Caco-2 (cell line): ENCODE data around the gene ELMOD1. TPM values are rescaled to one million over a fixed set of nuclear protein-coding genes. Genes with fewer than 3 reads are reported as not detected.

Experiments used
- BruUV-seq: library from RNA; stranded (reverse); fragments of 400-500 nt; replicated peaks from 2 replicates; lab custom pipeline; 2021; lab: Mats Ljungman, UMichigan
- CTCF ChIA-PET: fragments of 300-600 bp; sonication (Branson Sonifier 250); formaldehyde crosslinking; loops from one replicate; lab custom pipeline; 2022; ENCODE audit warnings: antibody characterized with exemption; lab: Charles Lee
- POLR2A ChIA-PET: fragments of 300-600 bp; sonication (Branson Sonifier 250); formaldehyde crosslinking; loops from one replicate; lab custom pipeline; 2022; ENCODE audit warnings: antibody characterized with exemption; lab: Charles Lee
- DNase-seq, 2 experiments: peaks; one replicate each; pipeline versions ENCODE4 v3.0.0 to v3.0.0-alpha.2; 2020 to 2022
- H3K27me3 ChIP-seq: replicated peaks from 2 replicates; pipeline ENCODE4 v1.6.0; 2011; ENCODE audit warnings: low read length; ENCODE audit not compliant: control insufficient read depth, insufficient read depth
- H3K36me3 ChIP-seq: 2 replicates; pipeline ENCODE4 v1.5.1; 2011; ENCODE audit warnings: low read length; ENCODE audit not compliant: control insufficient read depth, insufficient read depth
- H3K4me1 ChIP-seq: fragments of 250-450 bp; sonication (Bioruptor Pico); 2 replicates; pipeline ENCODE4 v1.5.1; 2020; ENCODE audit warnings: mild to moderate bottlenecking
- H3K4me3 ChIP-seq: 2 replicates; pipeline ENCODE4 v1.5.1; 2011; ENCODE audit warnings: low read depth, mild to moderate bottlenecking, control low read depth, low read length
- H3K9me3 ChIP-seq: fragments of 250-450 bp; sonication (Bioruptor Pico); 2 replicates; pipeline ENCODE4 v1.5.1; 2020; ENCODE audit warnings: mild to moderate bottlenecking, moderate library complexity
- H3K27ac Mint-ChIP-seq: one replicate; pipeline ENCODE4 v1.8.0; 2022; ENCODE audit warnings: mixed read lengths; ENCODE audit not compliant: unreplicated experiment
- H3K27me3 Mint-ChIP-seq: one replicate; pipeline ENCODE4 v1.8.0; 2022; ENCODE audit warnings: mixed read lengths; ENCODE audit not compliant: insufficient read depth, unreplicated experiment
- H3K36me3 Mint-ChIP-seq: one replicate; pipeline ENCODE4 v1.8.0; 2022; ENCODE audit warnings: mild to moderate bottlenecking, mixed read lengths; ENCODE audit not compliant: insufficient read depth, unreplicated experiment
- H3K4me1 Mint-ChIP-seq: one replicate; pipeline ENCODE4 v1.8.0; 2022; ENCODE audit warnings: low read depth, mixed read lengths; ENCODE audit not compliant: unreplicated experiment
- H3K4me3 Mint-ChIP-seq: one replicate; pipeline ENCODE4 v1.8.0; 2022; ENCODE audit warnings: mild to moderate bottlenecking, moderate library complexity, mixed read lengths; ENCODE audit not compliant: unreplicated experiment
- H3K9me3 Mint-ChIP-seq: one replicate; pipeline ENCODE4 v1.8.0; 2022; ENCODE audit warnings: mixed read lengths; ENCODE audit not compliant: unreplicated experiment
- intact Hi-C: fragments of 100-400 bp; cut with micrococcal nuclease; formaldehyde crosslinking; loops from one replicate; pipeline ENCODE4 v1.10.0; 2022; ENCODE audit not compliant: unreplicated experiment
- total RNA-seq: library from RNA; stranded (reverse); gene quantifications from 2 replicates; pipeline ENCODE4 v1.2.3, GENCODE V29; 2022
- TF ChIP-seq, protein P1 (sequence below), 2 experiments: fragments of 200-600 bp in 1 of 2; IDR thresholded peaks; 1 replicate in 1 of 2; 2 replicates in 1 of 2; pipeline versions ENCODE4 v1.5.1 to v1.8.0; 2011 to 2022; ENCODE audit warnings: antibody characterized with exemption in 1 of 2, control low read depth in 1 of 2, inconsistent platforms in 1 of 2, low read depth in 1 of 2, low read length in 1 of 2, mild to moderate bottlenecking in 1 of 2, moderate library complexity in 1 of 2; ENCODE audit not compliant: insufficient read depth in 1 of 2, severe bottlenecking in 1 of 2, unreplicated experiment in 1 of 2

The ELMOD1 gene
- total RNA-seq, 1 experiment from 2014 or later: not detected

DNA sequence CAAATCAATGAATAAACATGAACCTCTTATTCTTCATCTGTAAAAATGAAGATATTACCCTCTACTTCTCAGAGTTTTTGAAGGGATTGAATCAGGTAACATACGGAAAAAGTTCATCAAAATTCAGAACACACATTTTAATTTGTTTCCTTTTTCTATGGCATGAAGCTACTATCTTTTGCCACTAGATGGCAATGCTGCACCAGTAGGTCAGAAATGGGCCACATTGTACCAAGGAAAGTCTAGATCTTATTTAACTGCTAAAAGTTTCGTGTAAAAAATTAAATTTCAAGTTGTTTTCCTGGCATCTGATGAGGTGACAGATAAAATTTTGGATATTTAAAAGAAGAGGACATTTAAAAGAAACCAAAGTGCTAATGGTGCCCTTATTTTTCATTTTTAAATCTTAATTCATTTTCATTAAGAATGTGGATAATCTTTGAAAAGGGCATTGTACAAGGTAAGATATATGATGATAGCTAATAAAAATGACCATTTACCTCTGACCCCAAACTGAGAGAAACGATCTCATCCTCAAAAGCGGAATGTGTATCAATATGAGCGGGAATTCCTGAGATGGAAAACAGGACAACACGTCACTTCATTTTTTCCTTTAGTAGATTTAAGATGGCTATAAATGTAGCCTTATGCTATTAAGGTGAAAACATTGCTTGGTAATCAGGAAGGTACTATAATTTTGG lies 41.5 kb upstream of the ELMOD1 start:
- no peaks in the 10 kb centered on the region for H3K27me3 Mint-ChIP-seq
- no peaks in the 10 kb centered on the region for H3K9me3 Mint-ChIP-seq
- CTCF ChIA-PET: interaction anchor here (0.7 to 2.1 kb wide), 8 partner anchors 9 to 222 kb away, joined by 3 to 36 read pairs (median 4); partner anchors contain the start of gene CWF19L2
- no peak overlapping the region for H3K27ac Mint-ChIP-seq
- TF ChIP-seq, protein P1, sequence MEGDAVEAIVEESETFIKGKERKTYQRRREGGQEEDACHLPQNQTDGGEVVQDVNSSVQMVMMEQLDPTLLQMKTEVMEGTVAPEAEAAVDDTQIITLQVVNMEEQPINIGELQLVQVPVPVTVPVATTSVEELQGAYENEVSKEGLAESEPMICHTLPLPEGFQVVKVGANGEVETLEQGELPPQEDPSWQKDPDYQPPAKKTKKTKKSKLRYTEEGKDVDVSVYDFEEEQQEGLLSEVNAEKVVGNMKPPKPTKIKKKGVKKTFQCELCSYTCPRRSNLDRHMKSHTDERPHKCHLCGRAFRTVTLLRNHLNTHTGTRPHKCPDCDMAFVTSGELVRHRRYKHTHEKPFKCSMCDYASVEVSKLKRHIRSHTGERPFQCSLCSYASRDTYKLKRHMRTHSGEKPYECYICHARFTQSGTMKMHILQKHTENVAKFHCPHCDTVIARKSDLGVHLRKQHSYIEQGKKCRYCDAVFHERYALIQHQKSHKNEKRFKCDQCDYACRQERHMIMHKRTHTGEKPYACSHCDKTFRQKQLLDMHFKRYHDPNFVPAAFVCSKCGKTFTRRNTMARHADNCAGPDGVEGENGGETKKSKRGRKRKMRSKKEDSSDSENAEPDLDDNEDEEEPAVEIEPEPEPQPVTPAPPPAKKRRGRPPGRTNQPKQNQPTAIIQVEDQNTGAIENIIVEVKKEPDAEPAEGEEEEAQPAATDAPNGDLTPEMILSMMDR (IDR thresholded peaks at IDR 0.05; ENCODE audit: insufficient read depth in 1 of 2, low read depth in 1 of 2, low read length in 1 of 2, severe bottlenecking in 1 of 2, unreplicated experiment in 1 of 2): peak; percentile 88 to 94
- H3K9me3 ChIP-seq: no peaks in the 10 kb centered on the region
- peaks cover 28% of the 10 kb centered on the region for H3K36me3 Mint-ChIP-seq
- DNase-seq: peak in 1 of 2 experiments; percentile 50
- H3K4me3 Mint-ChIP-seq: no peak overlapping the region
- H3K4me1 Mint-ChIP-seq: peaks cover 7% of the 10 kb centered on the region
- no TSS peak for BruUV-seq
- intact Hi-C loops: loop anchor here (1.0 kb wide), 5 partner anchors 14 to 349 kb away; no protein-coding TSS in a partner anchor
- H3K4me3 ChIP-seq: no peak overlapping the region
- POLR2A ChIA-PET: no interaction called here
- no peaks in the 10 kb centered on the region for H3K27me3 ChIP-seq
- 0 out of 2 replicates have a peak, but pooled peaks cover 8% of the 10 kb centered on the region for H3K4me1 ChIP-seq
- H3K36me3 ChIP-seq: peaks cover 2% of the 10 kb centered on the region

DNA sequence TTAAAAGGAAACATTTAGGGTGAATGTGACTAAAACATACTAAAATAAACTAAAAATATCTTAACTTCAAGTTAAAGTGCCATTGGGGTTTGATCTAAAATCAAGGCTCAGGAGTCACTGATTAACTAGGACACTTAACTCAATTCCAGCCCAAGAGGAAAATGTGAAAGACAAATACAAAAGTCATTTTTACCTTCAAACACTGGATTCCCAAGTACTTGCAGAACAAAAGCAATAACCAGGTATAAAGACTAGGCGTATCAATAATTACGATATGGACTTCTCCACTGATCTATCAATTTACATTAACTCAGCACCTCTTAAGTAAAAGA lies 41.0 kb upstream of the ELMOD1 start:
- H3K27me3 ChIP-seq: no peaks in the 10 kb centered on the region
- TF ChIP-seq, protein P1 (IDR thresholded peaks at IDR 0.05; ENCODE audit: insufficient read depth in 1 of 2, low read depth in 1 of 2, low read length in 1 of 2, severe bottlenecking in 1 of 2, unreplicated experiment in 1 of 2): no peak
- no peaks in the 10 kb centered on the region for H3K27me3 Mint-ChIP-seq
- H3K4me1 Mint-ChIP-seq: peaks cover 7% of the 10 kb centered on the region
- no peak overlapping the region for H3K4me3 ChIP-seq
- peaks cover 28% of the 10 kb centered on the region for H3K36me3 Mint-ChIP-seq
- H3K27ac Mint-ChIP-seq: no peak overlapping the region
- H3K9me3 ChIP-seq: no peaks in the 10 kb centered on the region
- no peak overlapping the region for H3K4me3 Mint-ChIP-seq
- no TSS peak for BruUV-seq
- no peaks in the 10 kb centered on the region for H3K9me3 Mint-ChIP-seq
- H3K36me3 ChIP-seq: peaks cover 2% of the 10 kb centered on the region
- ChIA-PET POLR2A (no interaction called here), CTCF (interaction anchor here (0.7 to 2.1 kb wide), 3 partner anchors 13 to 191 kb away, joined by 3 to 36 read pairs (median 4); no protein-coding TSS in a partner anchor)
- intact Hi-C loops: loop anchor here (1.0 kb wide), 5 partner anchors 13 to 348 kb away; no protein-coding TSS in a partner anchor
- DNase-seq: no peak
- H3K4me1 ChIP-seq: 0 out of 2 replicates have a peak, but pooled peaks cover 8% of the 10 kb centered on the region

DNA sequence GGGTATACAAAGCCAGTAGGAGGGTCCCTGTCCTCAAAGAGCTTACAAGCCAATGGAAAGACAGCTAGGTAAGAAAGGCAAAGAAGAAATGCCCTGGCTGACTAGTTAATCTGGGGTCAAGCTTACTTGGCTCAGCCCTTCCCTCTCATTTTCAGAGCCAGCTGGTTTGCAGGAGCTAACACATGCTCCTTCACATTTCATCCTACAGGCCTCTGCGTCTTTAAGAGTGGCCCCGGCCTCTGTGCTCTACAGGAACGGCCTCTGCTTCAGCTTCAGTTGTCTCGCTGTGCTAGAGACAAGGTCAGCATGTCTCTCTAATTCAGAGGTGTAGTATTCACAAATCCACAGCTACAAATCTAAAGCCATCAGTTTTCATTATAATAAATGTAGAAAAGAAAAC lies 40.6 kb upstream of the ELMOD1 start:
- Histone ChIP-seq H3K4me1 (0 out of 2 replicates have a peak, but pooled peaks cover 8% of the 10 kb centered on the region), H3K4me3 (no peak overlapping the region), H3K36me3 (peaks cover 2% of the 10 kb centered on the region), H3K27me3 (no peaks in the 10 kb centered on the region), H3K9me3 (no peaks in the 10 kb centered on the region)
- no peaks in the 10 kb centered on the region for H3K9me3 Mint-ChIP-seq
- peaks cover 7% of the 10 kb centered on the region for H3K4me1 Mint-ChIP-seq
- ChIA-PET POLR2A (no interaction called here), CTCF (interaction anchor here (0.7 to 2.1 kb wide), 3 partner anchors 13 to 191 kb away, joined by 3 to 36 read pairs (median 4); no protein-coding TSS in a partner anchor)
- TF ChIP-seq, protein P1 (IDR thresholded peaks at IDR 0.05; ENCODE audit: insufficient read depth in 1 of 2, low read depth in 1 of 2, low read length in 1 of 2, severe bottlenecking in 1 of 2, unreplicated experiment in 1 of 2): no peak
- BruUV-seq: no TSS peak
- no peak for DNase-seq
- intact Hi-C loops: no loop called here
- H3K4me3 Mint-ChIP-seq: no peak overlapping the region
- no peaks in the 10 kb centered on the region for H3K27me3 Mint-ChIP-seq
- H3K27ac Mint-ChIP-seq: no peak overlapping the region
- peaks cover 28% of the 10 kb centered on the region for H3K36me3 Mint-ChIP-seq
